MM.1S (cell line): ENCODE measurements around the gene NF2.

Experiments
- DNase-seq: peaks from one replicate; pipeline ENCODE4 v3.0.0-alpha.2; 2015
- H2AFZ ChIP-seq: fragments of 300-600 bp; sonication (generic); 2 replicates; pipeline ENCODE4 v1.6.0; 2016; ENCODE audit warnings: antibody characterized with exemption, low read length
- H3F3A ChIP-seq: fragments of 300-600 bp; sonication (generic); 2 replicates; pipeline ENCODE4 v1.6.1; 2016; ENCODE audit warnings: mild to moderate bottlenecking, antibody characterized with exemption, low read length, moderate library complexity, mixed read lengths; ENCODE audit not compliant: insufficient read depth
- H3K27ac ChIP-seq: fragments of 300-600 bp; sonication (generic); 2 replicates; pipeline ENCODE4 v1.5.1; 2016; ENCODE audit warnings: mild to moderate bottlenecking, low read length
- H3K27me3 ChIP-seq: fragments of 300-600 bp; sonication (generic); replicated peaks from 2 replicates; pipeline ENCODE4 v1.6.0; 2016; ENCODE audit warnings: low read length; ENCODE audit not compliant: insufficient read depth
- H3K36me3 ChIP-seq: fragments of 300-600 bp; sonication (generic); replicated peaks from 2 replicates; pipeline ENCODE4 v1.6.1; 2016; ENCODE audit warnings: mild to moderate bottlenecking, low read length, mixed read lengths; ENCODE audit not compliant: insufficient read depth
- H3K4me1 ChIP-seq: fragments of 300-600 bp; sonication (generic); 2 replicates; pipeline ENCODE4 v1.6.1; 2016; ENCODE audit warnings: low read length, mixed read lengths
- H3K4me2 ChIP-seq: fragments of 300-600 bp; sonication (generic); 2 replicates; pipeline ENCODE4 v1.6.0; 2016; ENCODE audit warnings: low read depth, low read length
- H3K4me3 ChIP-seq: fragments of 300-600 bp; sonication (generic); 2 replicates; pipeline ENCODE4 v1.5.1; 2016; ENCODE audit warnings: low read length, mixed read lengths
- H3K79me2 ChIP-seq: fragments of 300-600 bp; sonication (generic); 2 replicates; pipeline ENCODE4 v1.6.1; 2016; ENCODE audit warnings: mixed run types, low read length, mixed read lengths
- H3K9ac ChIP-seq: fragments of 300-600 bp; sonication (generic); 2 replicates; pipeline ENCODE4 v1.6.1; 2016; ENCODE audit warnings: low read length, mixed read lengths
- H3K9me2 ChIP-seq: fragments of 300-600 bp; sonication (generic); replicated peaks from 2 replicates; pipeline ENCODE4 v1.6.1; 2016; ENCODE audit warnings: mild to moderate bottlenecking, low read length, mixed read lengths; ENCODE audit not compliant: insufficient read depth
- H3K9me3 ChIP-seq: fragments of 300-600 bp; sonication (generic); replicated peaks from 2 replicates; pipeline ENCODE4 v1.6.1; 2016; ENCODE audit warnings: mild to moderate bottlenecking, low read length, mixed read lengths; ENCODE audit not compliant: insufficient read depth
- H4K20me1 ChIP-seq: fragments of 300-600 bp; sonication (generic); 2 replicates; pipeline ENCODE4 v1.6.1; 2016; ENCODE audit warnings: mild to moderate bottlenecking, low read length, moderate library complexity, mixed read lengths; ENCODE audit not compliant: insufficient read depth
- CTCF ChIP-seq: fragments of 300-600 bp; sonication (generic); IDR thresholded peaks from 2 replicates; pipeline ENCODE4 v1.5.1; 2016; ENCODE audit warnings: antibody characterized with exemption, low read length, mixed read lengths
- EZH2 ChIP-seq: fragments of 300-600 bp; sonication (generic); optimal IDR thresholded peaks from 2 replicates; pipeline ENCODE3; 2017; ENCODE audit warnings: low read depth, mild to moderate bottlenecking, antibody characterized with exemption, low read length, mixed read lengths
- EZH2phosphoT487 ChIP-seq: fragments of 300-600 bp; sonication (generic); IDR thresholded peaks from 2 replicates; pipeline ENCODE4 v1.6.1; 2018; ENCODE audit warnings: antibody characterized with exemption, low read length

NF2 gene

GRCh38 chr22:29654882-29655281, 51.4 kb downstream of the NF2 start:
- Histone ChIP-seq H3K36me3 (no peaks in the 10 kb centered on the region), H3K4me3 (no peak overlapping the region), H3K4me2 (no peak overlapping the region), H3K4me1 (no peaks in the 10 kb centered on the region), H3K9me3 (no peaks in the 10 kb centered on the region), H3K27me3 (no peaks in the 10 kb centered on the region), H3K9me2 (no peaks in the 10 kb centered on the region), H3K27ac (no peak overlapping the region), H4K20me1 (no peaks in the 10 kb centered on the region), H3K9ac (no peak overlapping the region), H3K79me2 (no peaks in the 10 kb centered on the region), H2AFZ (no peak overlapping the region), H3F3A (no peaks in the 10 kb centered on the region)
- DNase-seq, result no peak
- TF ChIP-seq EZH2phosphoT487, result no peak
- TF ChIP-seq EZH2, result no peak
- TF ChIP-seq CTCF, result no peak

GRCh38 chr22:29658176-29658575, 54.7 kb downstream of the NF2 start:
- TF ChIP-seq CTCF (no peak), EZH2 (no peak), EZH2phosphoT487 (no peak)
- no peak overlapping the region for H3K9ac ChIP-seq
- no peaks in the 10 kb centered on the region for H3F3A ChIP-seq
- H3K4me3 ChIP-seq, result no peak overlapping the region
- H3K9me2 ChIP-seq, result no peaks in the 10 kb centered on the region
- H3K27ac ChIP-seq, result no peak overlapping the region
- DNase-seq, result no peak
- no peak overlapping the region for H2AFZ ChIP-seq
- no peak overlapping the region for H3K4me2 ChIP-seq
- H3K36me3 ChIP-seq, result no peaks in the 10 kb centered on the region
- no peaks in the 10 kb centered on the region for H4K20me1 ChIP-seq
- no peaks in the 10 kb centered on the region for H3K27me3 ChIP-seq
- no peaks in the 10 kb centered on the region for H3K9me3 ChIP-seq
- no peaks in the 10 kb centered on the region for H3K79me2 ChIP-seq
- no peaks in the 10 kb centered on the region for H3K4me1 ChIP-seq

- no peaks in the 10 kb centered on the region for H3K79me2 ChIP-seq
- H4K20me1 ChIP-seq, result no peaks in the 10 kb centered on the region
- H3K4me1 ChIP-seq, result no peaks in the 10 kb centered on the region
- no peak overlapping the region for H3K9ac ChIP-seq
- no peak overlapping the region for H3K4me2 ChIP-seq
- H3K4me3 ChIP-seq, result no peak overlapping the region
- H3K36me3 ChIP-seq, result no peaks in the 10 kb centered on the region
- no peaks in the 10 kb centered on the region for H3K9me2 ChIP-seq
- no peaks in the 10 kb centered on the region for H3F3A ChIP-seq
- TF ChIP-seq EZH2 (no peak), CTCF (no peak), EZH2phosphoT487 (no peak)
- no peak overlapping the region for H3K27ac ChIP-seq
- no peak for DNase-seq
- no peaks in the 10 kb centered on the region for H3K9me3 ChIP-seq
- H3K27me3 ChIP-seq, result no peaks in the 10 kb centered on the region
- H2AFZ ChIP-seq, result no peak overlapping the region
Measured at GRCh38 chr22:29660021-29660420, 56.6 kb downstream of the NF2 start.

- Histone ChIP-seq H3K9me3 (no peaks in the 10 kb centered on the region), H3K27me3 (no peaks in the 10 kb centered on the region), H3K27ac (no peak overlapping the region), H4K20me1 (no peaks in the 10 kb centered on the region), H3K4me2 (no peak overlapping the region), H3K4me1 (no peaks in the 10 kb centered on the region), H3K79me2 (no peaks in the 10 kb centered on the region), H3K4me3 (no peak overlapping the region), H3K36me3 (no peaks in the 10 kb centered on the region), H3F3A (no peaks in the 10 kb centered on the region), H3K9me2 (no peaks in the 10 kb centered on the region), H3K9ac (no peak overlapping the region), H2AFZ (no peak overlapping the region)
- TF ChIP-seq CTCF (no peak), EZH2phosphoT487 (no peak), EZH2 (no peak)
- no peak for DNase-seq
Measured at GRCh38 chr22:29661336-29661735, 57.9 kb downstream of the NF2 start.
